PFSK-1 (cell line): ENCODE results near the gene FLAD1.

Experiments
- POLR2AphosphoS5 ChIP-seq: IDR thresholded peaks from 2 replicates; pipeline ENCODE4 v1.6.1; 2012; ENCODE audit warnings: low read depth, mild to moderate bottlenecking, control low read depth, low read length, moderate library complexity
- SIN3A ChIP-seq: IDR thresholded peaks from 2 replicates; pipeline ENCODE4 v1.6.1; 2012; ENCODE audit warnings: mild to moderate bottlenecking, low read length, moderate library complexity, borderline replicate concordance; ENCODE audit not compliant: insufficient read depth
- TAF1 ChIP-seq: IDR thresholded peaks from 2 replicates; pipeline ENCODE4 v1.6.1; 2012; ENCODE audit warnings: low read length, control low read depth, borderline replicate concordance; ENCODE audit not compliant: insufficient read depth
- TF ChIP-seq, protein P1 (sequence below), 2 experiments: IDR thresholded peaks; 2 replicates each; pipeline versions ENCODE4 v1.6.1 to v1.8.0; 2011 to 2012; ENCODE audit warnings: low read depth in 2 of 2, low read length in 2 of 2, control low read depth in 1 of 2, inconsistent platforms in 1 of 2, mild to moderate bottlenecking in 1 of 2, moderate library complexity in 1 of 2; ENCODE audit not compliant: insufficient read depth in 1 of 2

DNA sequence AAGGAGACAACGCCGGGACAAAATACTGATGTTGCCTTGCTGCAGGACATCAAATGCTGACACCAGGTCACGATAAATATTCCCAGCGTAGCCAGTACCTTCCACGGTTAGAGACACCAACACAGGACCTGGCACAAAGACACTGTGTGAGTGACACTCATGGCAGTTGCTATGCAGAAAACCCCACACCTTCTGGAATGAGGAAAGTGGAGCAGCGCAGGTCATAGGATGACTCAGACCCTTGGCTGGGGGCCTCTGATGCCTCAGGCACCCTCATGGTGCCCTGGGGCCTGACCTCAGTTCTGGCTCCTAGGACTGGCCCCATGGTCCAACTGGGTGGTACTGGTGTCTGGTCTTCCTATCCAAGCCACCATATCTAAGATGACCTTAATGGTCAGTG, 43.4 kb downstream of the FLAD1 start:
- no peak for TF ChIP-seq SIN3A
- no peak for TF ChIP-seq TAF1
- TF ChIP-seq, protein P1, sequence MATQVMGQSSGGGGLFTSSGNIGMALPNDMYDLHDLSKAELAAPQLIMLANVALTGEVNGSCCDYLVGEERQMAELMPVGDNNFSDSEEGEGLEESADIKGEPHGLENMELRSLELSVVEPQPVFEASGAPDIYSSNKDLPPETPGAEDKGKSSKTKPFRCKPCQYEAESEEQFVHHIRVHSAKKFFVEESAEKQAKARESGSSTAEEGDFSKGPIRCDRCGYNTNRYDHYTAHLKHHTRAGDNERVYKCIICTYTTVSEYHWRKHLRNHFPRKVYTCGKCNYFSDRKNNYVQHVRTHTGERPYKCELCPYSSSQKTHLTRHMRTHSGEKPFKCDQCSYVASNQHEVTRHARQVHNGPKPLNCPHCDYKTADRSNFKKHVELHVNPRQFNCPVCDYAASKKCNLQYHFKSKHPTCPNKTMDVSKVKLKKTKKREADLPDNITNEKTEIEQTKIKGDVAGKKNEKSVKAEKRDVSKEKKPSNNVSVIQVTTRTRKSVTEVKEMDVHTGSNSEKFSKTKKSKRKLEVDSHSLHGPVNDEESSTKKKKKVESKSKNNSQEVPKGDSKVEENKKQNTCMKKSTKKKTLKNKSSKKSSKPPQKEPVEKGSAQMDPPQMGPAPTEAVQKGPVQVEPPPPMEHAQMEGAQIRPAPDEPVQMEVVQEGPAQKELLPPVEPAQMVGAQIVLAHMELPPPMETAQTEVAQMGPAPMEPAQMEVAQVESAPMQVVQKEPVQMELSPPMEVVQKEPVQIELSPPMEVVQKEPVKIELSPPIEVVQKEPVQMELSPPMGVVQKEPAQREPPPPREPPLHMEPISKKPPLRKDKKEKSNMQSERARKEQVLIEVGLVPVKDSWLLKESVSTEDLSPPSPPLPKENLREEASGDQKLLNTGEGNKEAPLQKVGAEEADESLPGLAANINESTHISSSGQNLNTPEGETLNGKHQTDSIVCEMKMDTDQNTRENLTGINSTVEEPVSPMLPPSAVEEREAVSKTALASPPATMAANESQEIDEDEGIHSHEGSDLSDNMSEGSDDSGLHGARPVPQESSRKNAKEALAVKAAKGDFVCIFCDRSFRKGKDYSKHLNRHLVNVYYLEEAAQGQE (IDR thresholded peaks at IDR 0.05; ENCODE audit: insufficient read depth in 1 of 2, low read depth in 2 of 2, low read length in 2 of 2), result no peak
- TF ChIP-seq POLR2AphosphoS5, result no peak
